Measurements from ENCODE around the gene LAMB4. TPM values are rescaled to one million over a fixed set of nuclear protein-coding genes. Genes with fewer than 3 reads are reported as not detected.
A peak's percentile ranks its signal among the peaks of the same experiment; 100 is the strongest.

The LAMB4 gene
- total RNA-seq, 1 donor from 2014 or later, result 18.3 TPM

DNA sequence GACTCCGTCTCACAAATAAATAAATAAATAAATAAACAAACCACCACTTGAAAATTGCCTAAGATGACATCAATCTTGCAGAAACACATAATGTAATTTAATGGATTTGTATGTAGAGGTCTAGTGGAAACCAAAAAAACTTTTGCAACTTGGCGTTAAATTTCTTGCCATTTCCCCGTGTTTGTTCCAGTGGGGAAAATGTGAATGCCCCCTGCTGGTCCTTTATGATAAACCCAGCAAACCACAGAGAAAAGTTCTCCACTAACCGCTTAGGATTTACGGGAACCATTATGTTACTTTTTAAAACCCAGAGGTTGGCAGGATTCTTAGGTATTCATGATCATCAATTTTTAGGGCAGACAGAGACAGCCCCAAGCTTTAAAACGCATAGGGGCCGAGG is 32.5 kb downstream of the LAMB4 start:
- no peaks in the 10 kb centered on the region for H3K9me3 Mint-ChIP-seq
- H3K27me3 Mint-ChIP-seq (ENCODE audit: low read depth), result no peaks in the 10 kb centered on the region
- H3K4me1 Mint-ChIP-seq, result peaks cover 50% of the 10 kb centered on the region
- no peak for DNase-seq (ENCODE audit: low spot score in 2 of 2, unreplicated experiment in 2 of 2)
- H3K36me3 Mint-ChIP-seq, result no peaks in the 10 kb centered on the region
- TF ChIP-seq, protein P1, sequence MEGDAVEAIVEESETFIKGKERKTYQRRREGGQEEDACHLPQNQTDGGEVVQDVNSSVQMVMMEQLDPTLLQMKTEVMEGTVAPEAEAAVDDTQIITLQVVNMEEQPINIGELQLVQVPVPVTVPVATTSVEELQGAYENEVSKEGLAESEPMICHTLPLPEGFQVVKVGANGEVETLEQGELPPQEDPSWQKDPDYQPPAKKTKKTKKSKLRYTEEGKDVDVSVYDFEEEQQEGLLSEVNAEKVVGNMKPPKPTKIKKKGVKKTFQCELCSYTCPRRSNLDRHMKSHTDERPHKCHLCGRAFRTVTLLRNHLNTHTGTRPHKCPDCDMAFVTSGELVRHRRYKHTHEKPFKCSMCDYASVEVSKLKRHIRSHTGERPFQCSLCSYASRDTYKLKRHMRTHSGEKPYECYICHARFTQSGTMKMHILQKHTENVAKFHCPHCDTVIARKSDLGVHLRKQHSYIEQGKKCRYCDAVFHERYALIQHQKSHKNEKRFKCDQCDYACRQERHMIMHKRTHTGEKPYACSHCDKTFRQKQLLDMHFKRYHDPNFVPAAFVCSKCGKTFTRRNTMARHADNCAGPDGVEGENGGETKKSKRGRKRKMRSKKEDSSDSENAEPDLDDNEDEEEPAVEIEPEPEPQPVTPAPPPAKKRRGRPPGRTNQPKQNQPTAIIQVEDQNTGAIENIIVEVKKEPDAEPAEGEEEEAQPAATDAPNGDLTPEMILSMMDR (IDR thresholded peaks at IDR 0.05; ENCODE audit: unreplicated experiment), result peak; percentile 40
- H3K27ac Mint-ChIP-seq, result no peak overlapping the region
- no peak overlapping the region for H3K4me3 Mint-ChIP-seq

GRCh38 chr7:108096996-108097395 is 33.2 kb downstream of the LAMB4 start:
- TF ChIP-seq, protein P1 (IDR thresholded peaks at IDR 0.05; ENCODE audit: unreplicated experiment), result no peak
- H3K36me3 Mint-ChIP-seq, result no peaks in the 10 kb centered on the region
- H3K4me3 Mint-ChIP-seq, result no peak overlapping the region
- peaks cover 54% of the 10 kb centered on the region for H3K4me1 Mint-ChIP-seq
- H3K27me3 Mint-ChIP-seq (ENCODE audit: low read depth), result no peaks in the 10 kb centered on the region
- H3K27ac Mint-ChIP-seq, result peak overlapping the region; percentile 39
- no peaks in the 10 kb centered on the region for H3K9me3 Mint-ChIP-seq
- DNase-seq (ENCODE audit: low spot score in 2 of 2, unreplicated experiment in 2 of 2), result no peak

DNA sequence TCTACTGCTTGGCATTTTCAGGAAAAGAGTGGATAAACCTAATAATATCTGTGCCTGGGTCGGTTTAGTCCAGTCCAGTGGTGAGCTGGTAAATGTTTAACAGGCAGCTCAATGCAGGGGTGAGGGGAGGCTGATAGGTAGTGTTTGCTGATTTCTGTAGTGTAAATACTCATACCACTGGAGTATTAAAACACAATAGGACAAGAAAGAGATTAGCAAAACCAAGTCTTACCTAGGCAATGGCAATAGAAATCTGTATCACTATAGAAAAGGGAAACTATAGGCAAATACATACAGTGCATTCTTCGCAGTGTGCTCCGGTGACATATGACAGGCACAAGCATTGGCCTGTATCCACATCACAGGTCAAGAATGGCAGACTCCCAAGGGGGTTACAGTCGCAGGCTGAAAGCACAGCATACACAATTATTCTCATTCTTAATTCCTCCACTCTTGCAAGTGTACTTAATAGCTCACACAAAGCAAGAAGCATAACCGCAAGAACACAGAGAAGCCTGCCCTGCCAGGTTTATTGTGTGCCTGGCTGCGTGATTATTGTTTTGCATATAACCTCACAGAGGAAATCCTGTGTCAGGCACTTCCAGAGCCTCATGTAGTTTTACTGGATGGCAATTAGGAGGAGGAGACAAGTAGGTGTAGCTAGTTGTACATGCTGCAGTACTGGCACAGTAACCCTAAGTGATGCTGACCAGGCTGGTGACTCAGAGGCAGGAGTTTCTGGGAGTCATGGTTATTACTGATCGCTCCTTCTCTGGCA is 35.0 kb downstream of the LAMB4 start:
- DNase-seq (ENCODE audit: low spot score in 2 of 2, unreplicated experiment in 2 of 2), result no peak
- H3K4me3 Mint-ChIP-seq, result no peak overlapping the region

DNA sequence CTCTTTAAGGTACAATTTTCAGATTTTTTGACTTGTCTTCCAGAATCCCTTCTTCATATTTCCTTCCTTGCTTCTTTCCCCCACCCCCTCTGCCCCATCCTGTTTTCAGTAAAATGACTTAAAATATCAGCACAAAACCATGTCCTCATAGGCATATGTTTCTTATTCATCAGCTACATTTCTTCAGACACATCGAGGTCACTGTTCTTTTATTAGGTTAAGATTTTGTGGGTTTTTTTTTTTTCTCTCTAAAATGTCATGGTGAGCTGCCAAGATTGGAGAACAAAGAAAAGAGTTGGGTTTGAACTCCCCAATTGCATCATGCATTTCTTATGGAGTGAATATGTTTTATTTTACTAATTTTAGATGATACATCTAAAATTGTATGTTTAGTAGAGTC is 35.8 kb downstream of the LAMB4 start:
- Mint-ChIP-seq H3K4me1 (peaks cover 59% of the 10 kb centered on the region), H3K4me3 (no peak overlapping the region), H3K27ac (peak overlapping the region; percentile 95), H3K36me3 (peaks cover 2% of the 10 kb centered on the region), H3K27me3 (ENCODE audit: low read depth) (no peaks in the 10 kb centered on the region), H3K9me3 (no peaks in the 10 kb centered on the region)
- TF ChIP-seq, protein P1 (IDR thresholded peaks at IDR 0.05; ENCODE audit: unreplicated experiment), result no peak
- DNase-seq (ENCODE audit: low spot score in 2 of 2, unreplicated experiment in 2 of 2), result no peak

More for the DNA sequence above, 35.0 kb downstream of the LAMB4 start:
- Mint-ChIP-seq H3K9me3 (no peaks in the 10 kb centered on the region), H3K27ac (peak overlapping the region; percentile 95), H3K4me1 (peaks cover 59% of the 10 kb centered on the region), H3K36me3 (peaks cover 2% of the 10 kb centered on the region), H3K27me3 (ENCODE audit: low read depth) (no peaks in the 10 kb centered on the region)
- TF ChIP-seq, protein P1 (IDR thresholded peaks at IDR 0.05; ENCODE audit: unreplicated experiment), result no peak

- Mint-ChIP-seq H3K4me1 (peaks cover 59% of the 10 kb centered on the region), H3K27me3 (ENCODE audit: low read depth) (no peaks in the 10 kb centered on the region), H3K4me3 (no peak overlapping the region), H3K36me3 (peaks cover 2% of the 10 kb centered on the region), H3K27ac (peak overlapping the region; percentile 95), H3K9me3 (no peaks in the 10 kb centered on the region)
- TF ChIP-seq, protein P1 (IDR thresholded peaks at IDR 0.05; ENCODE audit: unreplicated experiment), result no peak
- DNase-seq (ENCODE audit: low spot score in 2 of 2, unreplicated experiment in 2 of 2), result no peak
Observed at GRCh38 chr7:108093851-108094331, 36.3 kb downstream of the LAMB4 start.
